ENCODE results near the gene RABGAP1L. TPM values are rescaled to one million over a fixed set of nuclear protein-coding genes. Genes with fewer than 3 reads are reported as not detected.

RABGAP1L gene
- total and polyA plus RNA-seq, 2 donors (not counting 3 experiments of a cell fraction or from before 2014, with no cell fraction given): 6.4 to 22.2 TPM

- ChIA-PET CTCF (interaction anchor here (1.2 to 6.1 kb wide), 3 partner anchors 13 to 32 kb away, joined by 3 to 50 read pairs (median 3); no protein-coding TSS in a partner anchor), POLR2A (no interaction called here)
- Histone ChIP-seq H2AFZ (ENCODE audit: low read depth, low read length) (no peak overlapping the region), H3K4me3 (replicated peaks in 1 of 3; ENCODE audit: insufficient read depth in 1 of 3, low read depth in 1 of 3, low read length in 3 of 3) (no peak overlapping the region), H3K79me2 (ENCODE audit: control insufficient read depth, insufficient read depth, low read length) (peaks cover 21% of the 10 kb centered on the region), H3K4me1 (ENCODE audit: control insufficient read depth, extremely low read depth, insufficient read depth, low read length) (peaks cover 38% of the 10 kb centered on the region), H4K20me1 (replicated peaks; ENCODE audit: control insufficient read depth, extremely low read depth, insufficient read depth, low read length) (no peaks in the 10 kb centered on the region), H3K27me3 (ENCODE audit: control insufficient read depth in 2 of 2, insufficient read depth in 2 of 2, low read length in 2 of 2) (no peaks in the 10 kb centered on the region), H3K9me1 (replicated peaks; ENCODE audit: control insufficient read depth, extremely low read depth, insufficient read depth, low read length) (no peaks in the 10 kb centered on the region), H3K9me3 (replicated peaks; ENCODE audit: control insufficient read depth, insufficient read depth, low read length) (no peaks in the 10 kb centered on the region), H3K36me3 (ENCODE audit: control insufficient read depth in 2 of 2, extremely low read depth in 1 of 2, insufficient read depth in 2 of 2, low read length in 2 of 2) (no peaks in the 10 kb centered on the region), H3K27ac (ENCODE audit: insufficient read depth, low read depth, low read length) (no peak overlapping the region), H3K4me2 (ENCODE audit: insufficient read depth, low read length) (peak overlapping the region; percentile 47), H3K9ac (replicated peaks; ENCODE audit: extremely low read depth, insufficient read depth, low read length) (no peak overlapping the region)
- intact Hi-C loops (cut with micrococcal nuclease): loop anchor here (5.0 kb wide), 1 partner anchor 1130 kb away; the partner anchor contains the start of genes GAS5 and ZBTB37
- TF ChIP-seq, protein P1, sequence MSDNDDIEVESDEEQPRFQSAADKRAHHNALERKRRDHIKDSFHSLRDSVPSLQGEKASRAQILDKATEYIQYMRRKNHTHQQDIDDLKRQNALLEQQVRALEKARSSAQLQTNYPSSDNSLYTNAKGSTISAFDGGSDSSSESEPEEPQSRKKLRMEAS (IDR thresholded peaks at IDR 0.05; ENCODE audit: insufficient read depth, insufficient read length): no peak
- no peak for TF ChIP-seq GATA2 (IDR thresholded peaks at IDR 0.05; ENCODE audit: insufficient read depth, insufficient read length, low read depth, low read length)
- TF ChIP-seq MYC (IDR thresholded peaks at IDR 0.05; ENCODE audit: low read depth, low read length): no peak
- no peak for TF ChIP-seq EZH2 (IDR thresholded peaks at IDR 0.05; ENCODE audit: borderline replicate concordance, low read depth, low read length, severe bottlenecking)
- no peak for TF ChIP-seq JUN (IDR thresholded peaks at IDR 0.05; ENCODE audit: borderline replicate concordance, insufficient read depth, insufficient read length, low read depth)
- no peak for TF ChIP-seq FOS (IDR thresholded peaks at IDR 0.05; ENCODE audit: borderline replicate concordance, insufficient read depth, low read length)
- TF ChIP-seq POLR2AphosphoS5 (IDR thresholded peaks at IDR 0.05; ENCODE audit: insufficient read depth, low read depth, low read length): no peak
- no peak for TF ChIP-seq POLR2A (IDR thresholded peaks at IDR 0.05; ENCODE audit: low read depth, low read length)
- no peak for TF ChIP-seq CTCF (IDR thresholded peaks at IDR 0.05; ENCODE audit: extremely low read depth in 1 of 2, insufficient read depth in 1 of 2, low read depth in 1 of 2, low read length in 2 of 2)
- DNase-seq (ENCODE audit: low read depth, low spot score) (no peak), FAIRE-seq (no peak)
- dilution Hi-C loops (cut with MboI; ENCODE audit: extremely low pct_ligation_motif_present, low sequenced_read_pairs): no loop called here
- no TSS peak for BruUV-seq (replicated peaks)
These were observed 837.7 kb downstream of the RABGAP1L start for GRCh38 chr1:174997041-174997440.

Data from endothelial cell of umbilical vein (primary cell).